Nephron (organoid): ENCODE measurements around the gene ORAI1.
"Not testable (repeated sequence)": the region's sequence is repeated elsewhere in the genome, so short reads cannot be mapped to it uniquely, and the experiment has no call there.

Source experiments
- H3K27ac Mint-ChIP-seq, 3 experiments: 2 replicates each; pipeline ENCODE4 v1.8.0; 2020; ENCODE audit warnings: mixed read lengths in 3 of 3, mild to moderate bottlenecking in 2 of 3, moderate library complexity in 1 of 3
- H3K27me3 Mint-ChIP-seq: 2 replicates; pipeline ENCODE4 v1.8.0; 2021; ENCODE audit warnings: low read depth, mild to moderate bottlenecking, moderate library complexity, mixed read lengths
- H3K36me3 Mint-ChIP-seq: 2 replicates; pipeline ENCODE4 v1.8.0; 2020; ENCODE audit warnings: low read depth, mixed read lengths
- H3K4me1 Mint-ChIP-seq: 2 replicates; pipeline ENCODE4 v1.8.0; 2020; ENCODE audit warnings: mixed read lengths
- H3K4me3 Mint-ChIP-seq, 3 experiments: 2 replicates each; pipeline ENCODE4 v1.8.0; 2020; ENCODE audit warnings: mild to moderate bottlenecking in 3 of 3, mixed read lengths in 3 of 3, moderate library complexity in 2 of 3
- H3K9me3 Mint-ChIP-seq: 2 replicates; pipeline ENCODE4 v1.8.0; 2020; ENCODE audit warnings: mixed read lengths
- TF ChIP-seq, protein P1 (sequence below), 3 experiments: fragments of 200-600 bp; sonication (generic); IDR thresholded peaks; one replicate each; pipeline ENCODE4 v1.5.0; 2021; ENCODE audit warnings: antibody characterized with exemption in 3 of 3; ENCODE audit not compliant: unreplicated experiment in 3 of 3

ORAI1 gene

DNA sequence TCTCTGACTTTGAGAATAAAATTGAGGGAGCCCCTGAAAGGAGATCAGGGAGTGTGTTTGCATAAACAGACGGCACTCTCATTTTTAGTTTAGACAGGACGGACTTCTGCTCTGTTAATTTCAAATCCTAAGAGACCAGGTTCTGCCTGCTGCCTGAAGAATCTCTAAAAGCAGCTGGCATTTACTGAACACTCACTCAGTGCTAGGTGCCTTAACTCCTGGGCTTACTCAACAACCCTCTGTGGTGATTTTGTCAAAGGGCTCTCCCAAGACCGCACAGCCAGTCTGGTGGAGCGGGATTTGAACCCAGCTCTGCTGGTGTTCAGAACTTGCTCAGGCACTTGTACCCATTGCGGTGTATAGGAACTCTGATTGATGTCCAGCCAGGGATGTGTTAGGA lies 2.2 kb downstream of the ORAI1 start:
- H3K9me3 Mint-ChIP-seq: no peaks in the 10 kb centered on the region
- H3K36me3 Mint-ChIP-seq: no peaks in the 10 kb centered on the region
- H3K4me1 Mint-ChIP-seq: peaks cover 50% of the 10 kb centered on the region
- no peaks in the 10 kb centered on the region for H3K27me3 Mint-ChIP-seq
- H3K4me3 Mint-ChIP-seq: peak overlapping the region; percentile 89 to 91 (median 90)
- peak overlapping the region; percentile 60 to 93 (median 89) for H3K27ac Mint-ChIP-seq
- TF ChIP-seq, protein P1, sequence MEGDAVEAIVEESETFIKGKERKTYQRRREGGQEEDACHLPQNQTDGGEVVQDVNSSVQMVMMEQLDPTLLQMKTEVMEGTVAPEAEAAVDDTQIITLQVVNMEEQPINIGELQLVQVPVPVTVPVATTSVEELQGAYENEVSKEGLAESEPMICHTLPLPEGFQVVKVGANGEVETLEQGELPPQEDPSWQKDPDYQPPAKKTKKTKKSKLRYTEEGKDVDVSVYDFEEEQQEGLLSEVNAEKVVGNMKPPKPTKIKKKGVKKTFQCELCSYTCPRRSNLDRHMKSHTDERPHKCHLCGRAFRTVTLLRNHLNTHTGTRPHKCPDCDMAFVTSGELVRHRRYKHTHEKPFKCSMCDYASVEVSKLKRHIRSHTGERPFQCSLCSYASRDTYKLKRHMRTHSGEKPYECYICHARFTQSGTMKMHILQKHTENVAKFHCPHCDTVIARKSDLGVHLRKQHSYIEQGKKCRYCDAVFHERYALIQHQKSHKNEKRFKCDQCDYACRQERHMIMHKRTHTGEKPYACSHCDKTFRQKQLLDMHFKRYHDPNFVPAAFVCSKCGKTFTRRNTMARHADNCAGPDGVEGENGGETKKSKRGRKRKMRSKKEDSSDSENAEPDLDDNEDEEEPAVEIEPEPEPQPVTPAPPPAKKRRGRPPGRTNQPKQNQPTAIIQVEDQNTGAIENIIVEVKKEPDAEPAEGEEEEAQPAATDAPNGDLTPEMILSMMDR (IDR thresholded peaks at IDR 0.05; ENCODE audit: unreplicated experiment in 3 of 3): no peak

DNA sequence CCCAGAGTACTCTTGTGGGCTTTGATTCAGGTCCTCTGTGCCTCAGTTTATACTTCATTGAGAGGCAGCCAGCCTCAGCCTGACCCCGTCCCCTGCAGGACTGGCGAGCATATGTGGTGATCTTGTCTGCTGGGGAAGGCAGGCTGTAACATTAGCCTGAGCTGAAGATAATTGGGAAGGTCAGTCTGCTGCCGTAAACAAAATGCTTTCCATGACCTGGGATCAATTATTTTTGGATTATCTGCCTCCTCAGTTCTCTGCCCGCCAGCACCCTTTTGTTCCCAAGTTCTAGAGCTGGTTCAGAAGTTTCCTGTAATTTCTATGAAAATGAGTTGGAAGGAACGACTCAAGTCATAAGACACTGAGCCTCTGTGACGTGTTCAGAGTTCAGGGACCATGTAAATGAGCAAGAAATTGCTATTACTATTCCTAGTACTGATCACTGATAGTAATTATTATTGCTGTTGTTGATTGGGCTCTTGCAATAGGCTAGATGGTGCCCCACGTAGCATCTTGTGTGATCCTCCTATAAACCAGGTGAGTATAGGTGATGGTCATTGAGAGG lies 4.5 kb downstream of the ORAI1 start:
- Mint-ChIP-seq H3K36me3 (no peaks in the 10 kb centered on the region), H3K4me1 (peaks cover 54% of the 10 kb centered on the region), H3K9me3 (no peaks in the 10 kb centered on the region), H3K27ac (peak overlapping the region in 2 of 3 experiments; percentile 9 to 30), H3K27me3 (no peaks in the 10 kb centered on the region), H3K4me3 (peak overlapping the region in 2 of 3 experiments; percentile 10 to 57)
- TF ChIP-seq, protein P1 (IDR thresholded peaks at IDR 0.05; ENCODE audit: unreplicated experiment in 3 of 3): no peak

DNA sequence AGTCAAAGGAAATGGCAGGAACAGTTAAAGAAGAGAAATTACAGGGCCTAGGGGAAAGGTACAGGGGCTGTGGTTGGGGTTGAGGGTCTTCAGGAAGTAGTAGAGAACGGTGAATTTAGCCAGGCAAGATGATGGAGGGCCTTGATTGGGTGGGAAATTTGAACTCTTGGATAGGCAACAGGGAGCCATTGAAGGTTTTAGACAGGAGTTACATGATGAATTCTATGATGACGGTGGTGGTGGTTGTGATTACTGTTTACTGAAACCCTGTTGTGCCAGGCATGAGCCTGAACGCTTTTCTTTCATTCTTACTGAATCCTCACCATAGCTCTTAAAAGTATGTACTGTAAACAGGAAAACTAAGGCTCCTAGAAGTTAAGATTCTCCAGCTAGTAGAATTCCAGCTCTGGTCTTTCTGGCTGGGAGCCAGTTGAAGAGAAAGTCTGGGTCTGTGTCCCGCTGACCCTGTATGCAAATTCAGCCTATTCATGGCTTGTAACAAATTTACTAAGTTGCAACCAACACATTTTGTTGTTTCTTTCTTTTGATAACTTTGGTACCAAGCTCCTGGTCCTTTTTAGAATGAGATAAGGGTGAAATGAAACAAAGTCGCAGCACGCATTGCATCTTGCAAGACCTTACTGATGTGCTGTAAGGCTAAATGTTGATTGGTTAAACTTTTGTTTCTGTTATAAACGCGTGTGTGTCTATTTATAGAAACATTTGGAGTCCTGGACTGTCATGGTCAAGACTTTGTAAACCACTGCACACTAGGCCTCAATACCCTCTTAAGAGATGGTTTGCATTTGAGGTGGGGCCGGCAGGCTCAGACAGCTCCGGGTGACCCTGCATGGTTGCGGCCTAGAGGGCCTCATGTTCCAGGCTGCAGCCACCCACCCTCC lies 6.0 kb downstream of the ORAI1 start:
- Mint-ChIP-seq H3K9me3 (no peaks in the 10 kb centered on the region), H3K27me3 (no peaks in the 10 kb centered on the region), H3K27ac (peak overlapping the region; percentile 17 to 65 (median 34)), H3K36me3 (no peaks in the 10 kb centered on the region), H3K4me1 (peaks cover 54% of the 10 kb centered on the region), H3K4me3 (peak overlapping the region in 1 of 3 experiments; percentile 5)
- TF ChIP-seq, protein P1 (IDR thresholded peaks at IDR 0.05; ENCODE audit: unreplicated experiment in 3 of 3): no peak

DNA sequence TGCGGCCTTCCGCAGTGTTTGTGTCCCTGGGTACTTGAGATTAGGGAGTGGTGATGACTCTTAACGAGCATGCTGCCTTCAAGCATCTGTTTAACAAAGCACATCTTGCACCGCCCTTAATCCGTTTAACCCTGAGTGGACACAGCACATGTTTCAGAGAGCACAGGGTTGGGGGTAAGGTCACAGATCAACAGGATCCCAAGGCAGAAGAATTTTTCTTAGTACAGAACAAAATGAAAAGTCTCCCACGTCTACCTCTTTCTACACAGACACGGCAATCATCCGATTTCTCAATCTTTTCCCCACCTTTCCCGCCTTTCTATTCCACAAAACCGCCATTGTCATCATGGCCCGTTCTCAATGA lies 7.5 kb downstream of the ORAI1 start:
- peaks cover 42% of the 10 kb centered on the region for H3K4me1 Mint-ChIP-seq
- not testable (repeated sequence) for H3K27me3 Mint-ChIP-seq, H3K36me3 Mint-ChIP-seq, H3K9me3 Mint-ChIP-seq, H3K4me3 Mint-ChIP-seq, H3K27ac Mint-ChIP-seq

DNA sequence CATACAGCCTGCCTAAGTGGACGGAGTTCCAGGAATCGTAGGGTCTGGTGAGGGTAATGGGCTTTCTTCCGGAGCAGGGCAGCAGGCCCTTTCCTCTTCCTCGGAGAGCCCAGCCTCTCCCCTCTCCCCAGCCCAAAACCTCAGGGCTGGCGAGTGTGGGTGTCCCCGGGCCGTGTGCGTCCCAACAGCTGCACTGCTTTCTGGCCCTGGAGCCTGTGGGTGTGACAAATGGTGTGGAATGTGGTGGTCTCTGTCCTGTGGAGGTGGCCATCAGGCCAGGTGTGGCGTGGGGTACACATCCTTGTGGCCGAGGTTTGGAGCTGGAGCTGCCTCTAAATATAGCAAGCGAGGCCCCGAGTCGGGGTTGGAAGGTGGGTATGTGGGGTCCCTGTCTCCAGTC lies 8.5 kb downstream of the ORAI1 start:
- H3K9me3 Mint-ChIP-seq: no peaks in the 10 kb centered on the region
- peak overlapping the region; percentile 37 to 62 (median 55) for H3K27ac Mint-ChIP-seq
- peaks cover 36% of the 10 kb centered on the region for H3K4me1 Mint-ChIP-seq
- TF ChIP-seq, protein P1 (IDR thresholded peaks at IDR 0.05; ENCODE audit: unreplicated experiment in 3 of 3): no peak
- H3K36me3 Mint-ChIP-seq: no peaks in the 10 kb centered on the region
- H3K27me3 Mint-ChIP-seq: no peaks in the 10 kb centered on the region
- H3K4me3 Mint-ChIP-seq: no peak overlapping the region

DNA sequence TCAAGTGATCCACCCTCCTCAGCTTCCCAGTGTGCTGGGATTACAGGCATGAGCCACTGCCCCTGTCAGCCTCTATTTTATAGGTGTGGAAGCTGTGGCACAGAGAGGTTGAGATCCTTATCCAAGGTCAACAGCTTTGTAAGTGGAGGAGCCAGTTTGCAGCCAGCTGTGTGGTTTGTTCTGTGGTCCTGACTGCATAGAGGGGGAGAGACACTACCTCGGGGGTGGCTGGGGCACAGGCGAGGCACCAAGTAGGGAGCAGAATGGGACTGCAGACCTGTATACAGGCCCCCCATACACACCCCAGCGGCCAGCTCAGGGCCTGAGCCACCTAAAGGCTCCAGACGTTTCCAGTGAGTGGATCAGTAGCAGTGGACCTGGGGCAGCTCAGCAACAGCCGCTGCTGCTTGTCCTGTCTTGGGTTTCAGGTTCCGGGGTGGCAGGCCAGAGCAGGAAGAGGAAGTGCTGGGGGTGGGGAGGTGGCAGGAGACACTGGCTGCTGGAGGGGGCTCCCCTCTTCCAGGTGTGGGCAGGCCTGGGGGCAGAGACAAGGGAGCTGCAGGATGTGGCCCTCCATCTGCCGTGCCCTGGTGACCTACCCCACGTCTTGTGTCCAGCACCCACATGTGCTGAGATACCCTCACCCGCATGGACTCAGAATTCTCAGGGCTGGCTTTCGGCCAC lies 11.0 kb downstream of the ORAI1 start:
- TF ChIP-seq, protein P1 (IDR thresholded peaks at IDR 0.05; ENCODE audit: unreplicated experiment in 3 of 3): no peak
- Mint-ChIP-seq H3K27me3 (no peaks in the 10 kb centered on the region), H3K4me3 (no peak overlapping the region), H3K27ac (no peak overlapping the region), H3K36me3 (no peaks in the 10 kb centered on the region), H3K9me3 (no peaks in the 10 kb centered on the region), H3K4me1 (peaks cover 19% of the 10 kb centered on the region)
